ENCODE data around the gene TTC7B.

The TTC7B gene

GRCh38 chr14:90536511-90537191, 279.6 kb downstream of the TTC7B start:
- no peak for DNase-seq (ENCODE audit: low read depth in 2 of 2)
- no peak for TF ChIP-seq CTCF (IDR thresholded peaks at IDR 0.05; ENCODE audit: low read depth, low read length)
- H3K4me3 ChIP-seq (replicated peaks in 1 of 2; ENCODE audit: low read depth in 2 of 2, low read length in 2 of 2): no peak overlapping the region

- no peak overlapping the region for H3K4me3 ChIP-seq (replicated peaks in 1 of 2; ENCODE audit: low read depth in 2 of 2, low read length in 2 of 2)
- no peak for TF ChIP-seq CTCF (IDR thresholded peaks at IDR 0.05; ENCODE audit: low read depth, low read length)
- DNase-seq (ENCODE audit: low read depth in 2 of 2): peak in 1 of 2 donors; percentile 43
Measured at GRCh38 chr14:90536092-90536491, 280.1 kb downstream of the TTC7B start.

- no peak for TF ChIP-seq CTCF (IDR thresholded peaks at IDR 0.05; ENCODE audit: low read depth, low read length)
Measured at GRCh38 chr14:90535556-90536090, 280.6 kb downstream of the TTC7B start.

DNA sequence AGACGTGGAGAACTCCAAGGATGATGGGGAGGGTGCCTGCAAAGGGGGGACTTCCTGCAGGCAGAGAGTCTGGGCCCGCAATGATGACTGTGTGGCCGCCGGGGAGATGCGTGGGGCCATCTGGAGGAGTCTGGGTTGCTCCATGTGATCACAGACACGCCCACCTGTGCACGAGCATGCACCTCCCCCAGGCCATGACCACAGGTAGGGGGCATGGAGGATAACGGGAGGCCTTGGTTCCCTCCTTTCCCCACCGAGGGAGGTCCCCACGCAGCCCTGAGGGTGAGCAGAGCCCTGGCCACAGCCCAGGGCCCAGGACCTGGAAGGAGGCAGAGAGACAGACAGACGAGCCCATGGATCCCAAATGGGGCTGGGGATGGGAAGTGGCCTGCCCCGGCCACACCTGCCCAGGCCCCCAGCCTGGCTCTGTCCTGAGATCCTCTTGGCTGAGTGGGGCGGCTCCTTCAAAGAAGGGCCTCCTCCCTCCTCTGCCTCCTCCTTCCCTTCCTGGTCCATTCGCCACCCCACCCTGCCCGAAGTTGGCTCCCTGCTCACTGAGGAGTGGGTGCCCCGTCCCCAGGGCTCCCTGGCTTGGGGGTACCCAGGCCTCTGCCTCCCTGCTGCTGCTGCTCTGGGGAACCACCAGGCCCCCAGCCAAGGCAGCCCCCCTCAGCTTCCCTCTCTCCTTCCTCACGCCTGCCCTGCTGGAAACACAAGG, 281.2 kb downstream of the TTC7B start:
- no peak for TF ChIP-seq CTCF (IDR thresholded peaks at IDR 0.05; ENCODE audit: low read depth, low read length)
- no peak overlapping the region for H3K4me3 ChIP-seq (replicated peaks in 1 of 2; ENCODE audit: low read depth in 2 of 2, low read length in 2 of 2)
- DNase-seq (ENCODE audit: low read depth in 2 of 2): no peak

More at GRCh38 chr14:90535556-90536090, 280.6 kb downstream of the TTC7B start:
- DNase-seq (ENCODE audit: low read depth in 2 of 2): no peak
- no peak overlapping the region for H3K4me3 ChIP-seq (replicated peaks in 1 of 2; ENCODE audit: low read depth in 2 of 2, low read length in 2 of 2)

DNA sequence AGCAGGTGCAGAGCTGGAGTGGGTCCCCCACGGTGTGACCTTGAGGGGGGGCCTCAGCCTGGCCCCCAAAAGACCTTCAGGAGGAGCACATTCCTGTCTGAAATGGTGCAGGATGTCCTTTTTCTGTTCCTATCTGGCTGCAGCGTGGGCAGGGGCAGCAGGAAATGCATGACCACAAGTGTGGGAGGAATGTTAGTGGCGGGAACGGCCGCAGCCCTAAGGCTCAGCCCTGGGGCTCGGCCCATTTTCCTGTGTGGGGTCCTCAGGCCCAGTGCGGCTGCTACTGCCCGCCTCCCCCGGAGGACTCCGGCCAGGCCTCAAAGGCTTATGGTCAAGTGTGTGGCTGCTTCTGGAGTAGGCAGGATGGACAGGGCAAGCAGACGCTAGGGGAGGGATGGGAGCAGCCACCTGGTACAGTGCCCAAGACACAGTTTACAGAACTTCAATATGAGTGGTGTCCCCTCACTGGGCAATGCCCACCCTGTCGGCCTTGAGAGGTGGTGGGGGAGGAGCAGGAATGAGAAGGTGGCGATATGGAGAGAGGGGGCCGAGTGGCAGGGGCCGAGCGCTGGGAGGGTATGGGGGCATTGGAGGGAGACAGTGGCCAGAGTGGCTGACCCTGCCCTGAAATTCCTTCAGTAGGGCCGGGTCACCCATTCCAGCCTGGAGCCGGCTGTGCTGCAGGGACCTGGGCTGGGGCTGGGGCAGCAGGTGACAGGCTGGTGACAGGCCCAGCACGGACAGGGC, 282.0 kb downstream of the TTC7B start:
- no peak overlapping the region for H3K4me3 ChIP-seq (replicated peaks in 1 of 2; ENCODE audit: low read depth in 2 of 2, low read length in 2 of 2)
- DNase-seq (ENCODE audit: low read depth in 2 of 2): peak; percentile 32 to 54
- TF ChIP-seq CTCF (IDR thresholded peaks at IDR 0.05; ENCODE audit: low read depth, low read length): no peak

GRCh38 chr14:90533591-90534021, 282.6 kb downstream of the TTC7B start:
- TF ChIP-seq CTCF (IDR thresholded peaks at IDR 0.05; ENCODE audit: low read depth, low read length): no peak
- DNase-seq (ENCODE audit: low read depth in 2 of 2): no peak
- H3K4me3 ChIP-seq (replicated peaks in 1 of 2; ENCODE audit: low read depth in 2 of 2, low read length in 2 of 2): no peak overlapping the region
